ENCODE results near the gene DCAF4L1.

The DCAF4L1 gene, protein sequence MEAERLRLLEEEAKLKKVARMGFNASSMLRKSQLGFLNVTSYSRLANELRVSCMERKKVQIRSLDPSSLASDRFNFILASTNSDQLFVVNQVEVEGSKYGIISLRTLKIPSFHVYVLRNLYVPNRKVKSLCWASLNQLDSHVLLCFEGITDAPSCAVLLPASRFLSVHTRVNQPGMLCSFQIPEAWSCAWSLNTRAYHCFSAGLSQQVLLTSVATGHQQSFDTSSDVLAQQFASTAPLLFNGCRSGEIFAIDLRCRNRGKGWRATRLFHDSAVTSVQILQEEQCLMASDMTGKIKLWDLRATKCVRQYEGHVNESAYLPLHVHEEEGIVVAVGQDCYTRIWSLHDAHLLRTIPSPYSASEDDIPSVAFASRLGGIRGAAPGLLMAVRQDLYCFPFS

GRCh38 chr4:41981456-41981855, at the start of gene DCAF4L1:
Gene DCAF4L1 (plus strand): TSS chr4:41981756. CDS start chr4:41981793, 37 bp downstream.
- DNase-seq (ENCODE audit: low read depth in 2 of 2, low spot score in 1 of 2), result no peak

GRCh38 chr4:41932988-41933387, 48.6 kb upstream of the DCAF4L1 start:
- no peak for DNase-seq (ENCODE audit: low read depth in 2 of 2, low spot score in 1 of 2)

DNA sequence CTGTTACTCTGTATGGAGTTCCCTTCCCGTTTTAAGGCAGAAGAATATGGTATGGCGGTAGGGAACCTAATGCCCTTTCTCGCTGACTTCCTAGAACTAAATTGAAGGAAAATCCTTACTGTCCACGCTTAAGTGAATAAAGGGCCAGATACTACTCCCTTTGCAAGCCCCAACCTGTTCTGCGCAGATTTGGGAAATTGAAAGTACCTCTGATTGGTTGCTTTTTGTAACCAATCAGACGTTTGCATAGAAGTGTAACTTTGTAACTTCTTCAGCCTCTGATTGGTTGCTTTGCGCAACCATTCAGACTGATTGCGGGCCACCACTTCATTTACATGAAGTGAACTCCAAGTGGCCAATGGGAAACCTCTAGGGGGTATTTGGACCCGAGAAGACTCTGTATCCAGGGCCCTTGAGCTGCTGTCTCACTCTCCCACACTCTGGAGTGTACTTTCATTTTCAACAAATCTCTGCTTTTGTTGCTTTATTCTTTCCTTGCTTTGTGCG, 47.5 kb upstream of the DCAF4L1 start:
- no peak for DNase-seq (ENCODE audit: low read depth in 2 of 2, low spot score in 1 of 2)

DNA sequence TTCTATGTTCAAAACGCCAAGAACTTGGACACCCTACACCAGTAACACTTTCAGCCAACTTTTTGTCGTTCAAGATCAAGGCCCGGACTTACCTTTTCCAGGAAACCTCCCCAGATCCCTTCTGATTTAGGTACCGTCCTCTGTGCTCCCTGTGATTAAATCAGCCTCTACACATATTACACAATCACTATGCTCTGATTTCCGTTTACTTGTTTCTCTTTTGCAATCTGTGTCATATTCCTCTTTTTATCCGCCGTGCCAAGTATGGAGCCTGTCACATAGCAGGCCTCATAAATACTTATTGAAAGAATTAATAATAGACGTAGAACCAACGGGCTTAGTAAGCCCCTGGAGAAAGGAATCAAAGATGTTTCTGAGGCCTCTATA, 47.0 kb upstream of the DCAF4L1 start:
- DNase-seq (ENCODE audit: low read depth in 2 of 2, low spot score in 1 of 2), result no peak

DNA sequence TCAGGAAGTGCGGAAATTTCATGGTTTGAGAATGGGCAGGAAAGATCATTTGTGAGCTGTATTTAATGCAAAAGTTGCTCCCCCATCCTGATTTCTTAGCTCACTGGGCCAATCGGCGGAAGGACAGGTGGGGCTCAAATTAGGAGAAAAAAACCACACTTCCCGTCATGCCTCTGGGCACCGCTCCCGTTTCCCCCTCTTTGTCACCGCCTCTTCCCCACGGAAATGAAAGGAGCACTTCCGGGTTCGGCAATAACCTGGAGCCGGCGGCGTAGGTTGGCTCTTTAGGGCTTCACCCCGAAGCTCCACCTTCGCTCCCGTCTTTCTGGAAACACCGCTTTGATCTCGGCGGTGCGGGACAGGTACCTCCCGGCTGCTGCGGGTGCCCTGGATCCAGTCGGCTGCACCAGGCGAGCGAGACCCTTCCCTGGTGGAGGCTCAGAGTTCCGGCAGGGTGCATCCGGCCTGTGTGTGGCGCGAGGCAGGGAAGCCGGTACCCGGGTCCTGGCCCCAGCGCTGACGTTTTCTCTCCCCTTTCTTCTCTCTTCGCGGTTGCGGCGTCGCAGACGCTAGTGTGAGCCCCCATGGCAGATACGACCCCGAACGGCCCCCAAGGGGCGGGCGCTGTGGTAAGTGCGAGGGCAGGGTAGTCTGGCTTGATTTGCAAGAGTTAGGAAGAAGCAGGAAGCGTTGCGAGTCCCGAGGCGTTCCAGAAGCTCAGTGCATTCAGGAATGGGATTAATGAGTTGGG, 46.5 kb upstream of the DCAF4L1 start, which contains the start of gene TMEM33:
Gene TMEM33 (plus strand): TSS at position 529 of the 751 bp plus-strand sequence. CDS start 56 bp downstream, at position 585.
- peak; percentile 50 to 65 for DNase-seq (ENCODE audit: low read depth in 2 of 2, low spot score in 1 of 2)

GRCh38 chr4:41935652-41936021, 45.9 kb upstream of the DCAF4L1 start:
- DNase-seq (ENCODE audit: low read depth in 2 of 2, low spot score in 1 of 2), result no peak

- DNase-seq (ENCODE audit: low read depth in 2 of 2, low spot score in 1 of 2), result no peak
These were observed 42.4 kb upstream of the DCAF4L1 start for GRCh38 chr4:41939016-41939626.

DNA sequence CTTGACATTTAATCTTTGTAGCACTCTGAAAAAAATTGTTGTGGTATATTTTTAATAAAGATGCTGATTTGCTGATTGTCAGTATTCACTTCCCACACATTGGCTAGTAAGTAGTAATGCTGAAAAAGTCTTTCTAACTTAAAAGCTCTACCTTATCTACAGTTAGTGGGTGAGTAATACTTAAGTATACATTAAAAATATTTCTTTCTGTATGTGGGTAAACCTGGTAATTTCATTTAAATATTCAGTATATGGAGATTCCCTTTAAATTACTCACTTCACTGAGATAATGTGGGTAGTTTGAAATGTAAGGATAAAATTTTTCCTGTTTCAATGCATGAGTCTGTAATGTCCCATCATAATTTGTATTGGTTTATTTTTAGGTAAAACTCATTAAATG, 40.7 kb upstream of the DCAF4L1 start:
- no peak for DNase-seq (ENCODE audit: low read depth in 2 of 2, low spot score in 1 of 2)

DNA sequence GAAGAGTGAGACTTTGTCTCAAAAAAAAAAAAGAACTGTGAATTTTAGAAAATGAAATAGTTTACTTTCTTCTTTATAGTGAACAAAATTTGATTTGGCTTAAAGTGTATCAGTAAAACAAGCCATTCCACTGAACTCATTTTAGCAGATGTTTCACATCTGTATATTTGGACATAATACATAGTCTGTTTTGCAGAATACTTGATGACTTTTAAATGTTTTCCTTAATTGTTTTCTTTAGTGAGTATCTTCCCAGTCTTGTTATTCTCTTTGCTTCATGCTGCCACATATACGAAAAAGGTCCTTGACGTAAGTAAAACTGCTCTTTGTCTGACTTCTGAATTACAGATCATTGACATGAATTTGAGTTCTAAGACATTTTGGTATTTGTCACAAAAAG, 38.0 kb upstream of the DCAF4L1 start:
- DNase-seq (ENCODE audit: low read depth in 2 of 2, low spot score in 1 of 2), result no peak

DNA sequence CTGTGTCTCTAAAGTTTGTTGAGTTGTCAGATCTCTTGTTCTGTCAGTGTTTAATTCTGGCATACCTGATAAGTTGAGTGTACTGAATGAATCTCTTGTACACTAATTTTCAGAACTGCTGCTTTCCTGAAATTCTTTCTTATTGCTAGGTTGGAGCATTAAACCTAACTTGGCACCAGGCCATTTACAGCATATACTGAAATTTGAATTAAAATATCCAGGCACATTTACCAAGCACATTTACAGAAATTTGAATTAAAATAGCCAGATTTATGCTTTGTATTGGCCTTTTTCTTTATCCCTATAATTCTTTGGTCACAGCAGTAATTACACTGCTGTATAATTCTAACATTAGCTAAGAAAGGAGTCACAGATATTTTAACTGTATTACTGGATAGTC, 37.5 kb upstream of the DCAF4L1 start:
- no peak for DNase-seq (ENCODE audit: low read depth in 2 of 2, low spot score in 1 of 2)

- no peak for DNase-seq (ENCODE audit: low read depth in 2 of 2, low spot score in 1 of 2)
These were observed 32.0 kb upstream of the DCAF4L1 start for GRCh38 chr4:41949531-41949930.

GRCh38 chr4:41957634-41958033, 23.9 kb upstream of the DCAF4L1 start:
- no peak for DNase-seq (ENCODE audit: low read depth in 2 of 2, low spot score in 1 of 2)

DNA sequence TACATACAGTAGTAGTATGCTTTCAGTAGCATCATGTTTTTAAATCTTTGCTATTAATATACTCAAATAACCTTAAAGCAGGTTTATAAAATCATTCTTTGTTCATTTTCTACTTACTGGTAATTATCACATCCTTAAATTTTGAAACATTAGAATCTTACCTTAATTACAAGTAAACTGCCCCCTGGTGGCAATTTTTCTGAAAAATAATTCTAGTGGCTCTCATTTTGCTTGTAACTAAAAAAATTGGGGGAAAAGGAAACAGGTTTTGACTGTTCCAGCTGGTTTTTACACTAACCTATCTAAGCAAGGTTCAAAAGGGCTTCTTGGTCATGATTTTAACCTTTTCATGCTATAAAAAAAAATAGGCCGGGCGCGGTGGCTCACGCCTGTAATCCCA, 18.5 kb upstream of the DCAF4L1 start:
- no peak for DNase-seq (ENCODE audit: low read depth in 2 of 2, low spot score in 1 of 2)

- DNase-seq (ENCODE audit: low read depth in 2 of 2, low spot score in 1 of 2), result no peak
These were observed 17.2 kb upstream of the DCAF4L1 start for GRCh38 chr4:41964401-41964800.

GRCh38 chr4:41967392-41967791, 14.2 kb upstream of the DCAF4L1 start:
- DNase-seq (ENCODE audit: low read depth in 2 of 2, low spot score in 1 of 2), result no peak

- DNase-seq (ENCODE audit: low read depth in 2 of 2, low spot score in 1 of 2), result no peak
These were observed 11.9 kb upstream of the DCAF4L1 start for GRCh38 chr4:41969671-41970070.

DNA sequence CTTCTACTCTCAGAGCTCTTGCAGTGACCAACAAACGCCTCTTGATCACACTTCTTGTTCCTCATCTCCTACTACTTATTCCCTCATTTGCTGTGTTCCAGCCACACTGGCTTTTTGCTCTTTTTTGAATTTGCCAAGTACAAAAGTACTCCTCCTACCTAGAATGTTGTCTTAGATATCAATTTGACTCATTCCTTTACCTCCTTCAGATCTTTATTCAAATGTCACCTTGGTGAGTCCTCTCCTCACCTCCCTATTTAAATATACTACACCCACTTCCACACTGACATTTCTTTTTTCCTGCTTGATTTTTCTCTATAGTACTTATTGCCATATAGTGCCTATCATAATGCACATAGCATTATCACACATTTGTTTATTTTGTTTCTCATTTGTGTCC, 6.2 kb upstream of the DCAF4L1 start:
- no peak for DNase-seq (ENCODE audit: low read depth in 2 of 2, low spot score in 1 of 2)

- no peak for DNase-seq (ENCODE audit: low read depth in 2 of 2, low spot score in 1 of 2)
These were observed 4.6 kb upstream of the DCAF4L1 start for GRCh38 chr4:41976775-41977516.

DNA sequence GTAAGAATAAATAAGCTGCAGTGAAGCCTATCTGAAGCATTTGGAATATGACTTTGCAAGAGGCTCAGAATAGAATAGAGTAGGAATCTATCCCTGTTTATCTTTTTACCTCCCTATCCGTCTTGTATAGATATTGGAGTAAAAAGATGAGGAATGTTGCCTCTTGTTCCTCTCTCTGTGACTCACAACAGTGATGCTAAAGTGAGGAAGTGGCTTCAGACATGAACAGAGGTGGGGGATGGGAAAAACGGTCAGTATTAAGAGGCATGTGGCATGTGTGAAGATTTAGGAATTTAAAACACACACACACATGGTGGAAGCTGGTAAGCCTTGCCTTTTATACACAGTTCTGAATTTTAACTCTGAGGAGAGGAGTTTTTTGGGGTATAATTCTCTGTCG, 3.8 kb upstream of the DCAF4L1 start:
- no peak for DNase-seq (ENCODE audit: low read depth in 2 of 2, low spot score in 1 of 2)

GRCh38 chr4:41982716-41983115, 1.2 kb downstream of the DCAF4L1 start:
- DNase-seq (ENCODE audit: low read depth in 2 of 2, low spot score in 1 of 2), result no peak

- no peak for DNase-seq (ENCODE audit: low read depth in 2 of 2, low spot score in 1 of 2)
These were observed 3.6 kb downstream of the DCAF4L1 start for GRCh38 chr4:41985151-41985550.

Data from stimulated activated CD8-positive, alpha-beta memory T cell treated with anti-CD3 and anti-CD28 coated beads, Interleukin-4, amount 100 ng/mL, for 4 hours (primary cell).